A549 (cell line): Measurements from ENCODE around the gene DDX25. TPM values are rescaled to one million over a fixed set of nuclear protein-coding genes. Genes with fewer than 3 reads are reported as not detected.

ENCODE experiments used
- ATAC-seq, 2 experiments: fragments of 200-7000 bp in 1 of 2; fragments of >200 bp in 1 of 2; cut with Nextera tagmentation in 1 of 2; cut with Tn5 transposase in 1 of 2; 3 replicates each; pipeline versions ENCODE4 v1.8.0 to v1.9.1; 2018 to 2020; ENCODE audit warnings: mild to moderate bottlenecking in 1 of 2, moderate library complexity in 1 of 2
- CTCF ChIA-PET: fragments of 300-600 bp; sonication (Branson Sonifier 250); formaldehyde crosslinking; extraction: SDS; loops from one replicate; lab custom pipeline; 2021; ENCODE audit warnings: antibody characterized with exemption, inconsistent platforms; lab: Yijun Ruan, JAX
- POLR2A ChIA-PET: fragments of 350-600 bp; formaldehyde crosslinking; extraction: SDS; loops from one replicate; lab custom pipeline; 2021; ENCODE audit warnings: antibody characterized with exemption, inconsistent platforms; lab: Yijun Ruan, JAX
- DNase-seq, 2 experiments: peaks; one replicate each; pipeline versions ENCODE4 v3.0.0 to v3.0.0-alpha.2; 2011 to 2016; ENCODE audit warnings: low read depth in 1 of 2, low spot score in 1 of 2
- FAIRE-seq: peaks from 2 replicates; lab custom pipeline; 2011; peaks lifted over from hg19 to GRCh38; lab: Jason Lieb, UNC
- H3K27ac ChIP-seq, 2 experiments: fragments of >200 bp; sonication (Bioruptor Twin); formaldehyde crosslinking; 3 replicates each; pipeline ENCODE4 v1.5.1; 2016 to 2017
- H3K4me1 ChIP-seq: fragments of >200 bp; sonication (Bioruptor Twin); formaldehyde crosslinking; 3 replicates; pipeline ENCODE4 v1.6.1; 2016
- H3K4me2 ChIP-seq: fragments of >200 bp; sonication (Bioruptor Twin); formaldehyde crosslinking; 3 replicates; pipeline ENCODE4 v1.6.1; 2016
- H3K4me3 ChIP-seq: fragments of >200 bp; sonication (Bioruptor Twin); formaldehyde crosslinking; 3 replicates; pipeline ENCODE4 v1.5.1; 2016
- H3K9me3 ChIP-seq: fragments of >200 bp; sonication (Bioruptor Twin); formaldehyde crosslinking; 3 replicates; pipeline ENCODE4 v1.6.1; 2016
- ATOH8 ChIP-seq: fragments of 250-450 bp; sonication (Bioruptor Pico); IDR thresholded peaks from 2 replicates; pipeline ENCODE4 v1.5.0; 2020; ENCODE audit warnings: low read depth, mild to moderate bottlenecking, moderate library complexity
- CTCF ChIP-seq: fragments of >200 bp; sonication (Bioruptor Twin); formaldehyde crosslinking; IDR thresholded peaks from 3 replicates; pipeline ENCODE4 v1.5.1; 2016
- E2F6 ChIP-seq: IDR thresholded peaks from 2 replicates; pipeline ENCODE4 v1.6.1; 2012; ENCODE audit warnings: low read depth, borderline replicate concordance
- EHF ChIP-seq: fragments of 250-450 bp; sonication (Bioruptor Pico); IDR thresholded peaks from 2 replicates; pipeline ENCODE4 v1.5.0; 2020; ENCODE audit warnings: mild to moderate bottlenecking
- EHMT2 ChIP-seq: fragments of 200-600 bp; sonication (generic); IDR thresholded peaks from 2 replicates; pipeline ENCODE4 v1.6.1; 2016; ENCODE audit warnings: antibody characterized with exemption, low read depth, mild to moderate bottlenecking, moderate library complexity
- ELK1 ChIP-seq: fragments of 150-350 bp; IDR thresholded peaks from 2 replicates; pipeline ENCODE4 v1.6.1; 2014; ENCODE audit warnings: low read depth, mild to moderate bottlenecking, low read length
- FOSB ChIP-seq: fragments of 250-450 bp; sonication (Bioruptor Pico); IDR thresholded peaks from 2 replicates; pipeline ENCODE4 v1.5.0; 2020; ENCODE audit warnings: mild to moderate bottlenecking, moderate library complexity
- HES2 ChIP-seq: fragments of >200 bp; sonication (Bioruptor Twin); formaldehyde crosslinking; IDR thresholded peaks from 2 replicates; pipeline ENCODE4 v1.6.1; 2016
- HMGXB4 ChIP-seq: fragments of 250-450 bp; sonication (Bioruptor Pico); IDR thresholded peaks from 2 replicates; pipeline ENCODE4 v1.5.0; 2021; ENCODE audit warnings: mild to moderate bottlenecking, moderate library complexity, borderline replicate concordance
- KDM1A ChIP-seq: fragments of 200-600 bp; sonication (generic); IDR thresholded peaks from 2 replicates; pipeline ENCODE4 v1.6.1; 2016; ENCODE audit warnings: low read depth, mild to moderate bottlenecking
- MAFK ChIP-seq: fragments of 450-650 bp; IDR thresholded peaks from 2 replicates; pipeline ENCODE4 v1.6.1; 2014; ENCODE audit not compliant: partially characterized antibody
- MAZ ChIP-seq: fragments of 150-350 bp; IDR thresholded peaks from 2 replicates; pipeline ENCODE4 v1.6.1; 2014; ENCODE audit warnings: antibody characterized with exemption, low read depth, low read length, borderline replicate concordance
- NR3C1 ChIP-seq: fragments of >200 bp; sonication (Bioruptor Twin); formaldehyde crosslinking; IDR thresholded peaks from 3 replicates; pipeline ENCODE4 v1.6.1; 2017
- POLR2AphosphoS2 ChIP-seq: conservative IDR thresholded peaks from 2 replicates; pipeline ENCODE4 v1.6.1; 2012; ENCODE audit warnings: low read length, improper control_type of control experiment, inconsistent platforms
- RAD21 ChIP-seq, 2 experiments: fragments of >200 bp in 1 of 2; sonication (Bioruptor Twin) in 1 of 2; formaldehyde crosslinking in 1 of 2; IDR thresholded peaks in 1 of 2; conservative IDR thresholded peaks in 1 of 2; 2 replicates in 1 of 2; 3 replicates in 1 of 2; pipeline ENCODE4 v1.6.1; 2012 to 2018; ENCODE audit warnings: inconsistent platforms in 1 of 2
- RARB ChIP-seq: fragments of 250-450 bp; sonication (Bioruptor Pico); IDR thresholded peaks from 2 replicates; pipeline ENCODE4 v1.8.0; 2021; ENCODE audit warnings: mild to moderate bottlenecking, moderate library complexity
- RCOR1 ChIP-seq: fragments of 150-350 bp; IDR thresholded peaks from 2 replicates; pipeline ENCODE4 v1.6.1; 2014; ENCODE audit warnings: antibody characterized with exemption, low read length, low read depth
- REST ChIP-seq: fragments of 200-600 bp; sonication (generic); IDR thresholded peaks from 2 replicates; pipeline ENCODE4 v1.6.1; 2016; ENCODE audit warnings: antibody characterized with exemption, mild to moderate bottlenecking, moderate library complexity
- RFX5 ChIP-seq: fragments of 450-650 bp; IDR thresholded peaks from 2 replicates; pipeline ENCODE4 v1.7.1; 2014; ENCODE audit warnings: antibody characterized with exemption, mild to moderate bottlenecking, moderate library complexity
- ZFP36 ChIP-seq: fragments of 450-650 bp; IDR thresholded peaks from 2 replicates; pipeline ENCODE4 v1.6.1; 2014; ENCODE audit warnings: borderline replicate concordance; ENCODE audit not compliant: partially characterized antibody
- WGBS: methylation state at CpG from one replicate; pipeline ENCODE4 v1.1.6; 2017; ENCODE audit errors: missing lambda C conversion rate; 5-methylcytosine and 5-hydroxymethylcytosine counted together
- polyA plus RNA-seq, 4 experiments: library from polyadenylated mRNA; depleted of rRNA in 3 of 4; stranded (reverse); fragments of >200 nt; fragmentation: RNase III in 1 of 4; extraction: RNeasy Plus Mini Kit Qiagen cat#74134 plus additional on column Dnase treatment in 1 of 4; gene quantifications; 2 replicates in 3 of 4; 3 replicates in 1 of 4; pipeline ENCODE4 v1.2.3, GENCODE V29; 2011 to 2017

The DDX25 gene
- polyA plus RNA-seq, 2 of the 4 experiments (the other 2 are of a cell fraction), result 0.01 TPM; not detected in 1

- no peak for FAIRE-seq
- 58% methylated on average over 6 of the region's 6 CpGs for WGBS
- POLR2A ChIA-PET, result no interaction called here
- Histone ChIP-seq H3K9me3 (no peaks in the 10 kb centered on the region), H3K4me1 (no peaks in the 10 kb centered on the region), H3K4me2 (no peak overlapping the region)
- DNase-seq, result no peak
- no peak for ATAC-seq
- CTCF ChIA-PET, result interaction anchor here (1.0 to 5.5 kb wide), 4 partner anchors 16 to 266 kb away, joined by 3 to 80 read pairs (median 24); no protein-coding TSS in a partner anchor
- TF ChIP-seq MAFK (no peak), KDM1A (no peak), RCOR1 (no peak), ELK1 (no peak)
- TF ChIP-seq, all 56 proteins: peak for 0
- Histone ChIP-seq H3K4me3 (no peak overlapping the region), H3K27ac (no peak overlapping the region)
Measured at GRCh38 chr11:125925247-125925740, 21.0 kb downstream of the DDX25 start.

- no peak for FAIRE-seq
- H3K27ac ChIP-seq, result no peak overlapping the region
- ChIA-PET POLR2A (no interaction called here), CTCF (interaction anchor here (1.0 to 5.5 kb wide), 4 partner anchors 15 to 265 kb away, joined by 3 to 80 read pairs (median 24); no protein-coding TSS in a partner anchor)
- no peak overlapping the region for H3K4me2 ChIP-seq
- H3K4me3 ChIP-seq, result no peak overlapping the region
- ATAC-seq, result no peak
- no peak for DNase-seq
- no peak for TF ChIP-seq ZFP36
- TF ChIP-seq ATOH8 (CRISPR knock-in tag), result no peak
- TF ChIP-seq POLR2AphosphoS2, result no peak
- no peak for TF ChIP-seq MAFK
- TF ChIP-seq HES2, result no peak
- 44% methylated on average over 3 of the region's 3 CpGs for WGBS
- no peaks in the 10 kb centered on the region for H3K4me1 ChIP-seq
- H3K9me3 ChIP-seq, result no peaks in the 10 kb centered on the region
Measured at GRCh38 chr11:125925804-125926203, 21.5 kb downstream of the DDX25 start.

- FAIRE-seq (no peak), ATAC-seq (no peak), DNase-seq (no peak)
- H3K4me1 ChIP-seq, result no peaks in the 10 kb centered on the region
- no peak overlapping the region for H3K4me2 ChIP-seq
- no peak overlapping the region for H3K4me3 ChIP-seq
- H3K27ac ChIP-seq, result no peak overlapping the region
- no peaks in the 10 kb centered on the region for H3K9me3 ChIP-seq
- CTCF ChIA-PET, result interaction anchor here (1.7 to 4.6 kb wide), 2 partner anchors 14 to 135 kb away, joined by 7 to 38 read pairs; no protein-coding TSS in a partner anchor
- POLR2A ChIA-PET, result no interaction called here
- 67% methylated on average over 12 of the region's 12 CpGs for WGBS
- TF ChIP-seq EHF (no peak), ATOH8 (CRISPR knock-in tag) (no peak), RARB (CRISPR knock-in tag) (no peak), RFX5 (no peak), REST (no peak), HMGXB4 (CRISPR knock-in tag) (no peak), RAD21 (conservative IDR thresholded peaks at IDR 0.05 in 1 of 2, IDR thresholded peaks at IDR 0.05 in 1 of 2) (no peak), MAFK (no peak), CTCF (no peak), EHMT2 (no peak), FOSB (no peak), NR3C1 (no peak), E2F6 (no peak), MAZ (no peak)
Measured at GRCh38 chr11:125926682-125927081, 22.4 kb downstream of the DDX25 start.
